Ovary (tissue), 9 donors: ENCODE measurements around the gene GUCA2A. TPM values are rescaled to one million over a fixed set of nuclear protein-coding genes. Genes with fewer than 3 reads are reported as not detected.

Source experiments
- DNase-seq, 5 donors: peaks; one replicate each; pipeline ENCODE4 v3.0.0-alpha.2; 2019 to 2020
- H3K27ac ChIP-seq, 2 donors: fragments of 200-600 bp; one replicate each; pipeline versions ENCODE4 v1.5.1 to v1.8.0; 2019 to 2022
- H3K27me3 ChIP-seq: fragments of 200-600 bp; one replicate; pipeline ENCODE4 v1.8.0; 2022
- H3K36me3 ChIP-seq: fragments of 200-600 bp; sonication (generic); one replicate; pipeline ENCODE4 v1.5.1; 2019
- H3K4me1 ChIP-seq: one replicate; pipeline ENCODE4 v1.8.1; 2013; ENCODE audit warnings: mild to moderate bottlenecking, moderate library complexity; ENCODE audit not compliant: insufficient read depth
- H3K4me3 ChIP-seq: fragments of 200-600 bp; sonication (generic); one replicate; pipeline ENCODE4 v1.5.1; 2017
- H3K9me3 ChIP-seq, 2 donors: fragments of 200-600 bp in 1 of 2; sonication (generic) in 1 of 2; one replicate each; pipeline versions ENCODE4 v1.5.1 to v1.8.1; 2013 to 2019; ENCODE audit warnings: mild to moderate bottlenecking in 1 of 2, moderate library complexity in 1 of 2
- CTCF ChIP-seq, 3 donors: fragments of 450-650 bp in 2 of 3; fragments of 200-600 bp in 1 of 3; IDR thresholded peaks; one replicate each; pipeline versions ENCODE4 v1.5.1 to v1.8.0; 2016 to 2022; ENCODE audit warnings: antibody characterized with exemption in 3 of 3, mild to moderate bottlenecking in 1 of 3
- EP300 ChIP-seq: sonication (generic); formaldehyde crosslinking; IDR thresholded peaks from one replicate; pipeline ENCODE4 v1.6.1; 2017; ENCODE audit warnings: antibody characterized with exemption
- POLR2A ChIP-seq: fragments of 450-650 bp; IDR thresholded peaks from one replicate; pipeline ENCODE4 v1.6.1; 2017; ENCODE audit warnings: antibody characterized with exemption, mild to moderate bottlenecking, moderate library complexity
- whole genome bisulfite sequencing, 3 donors: extraction: QIAGEN DNeasy Blood & Tissue Kit in 1 of 3; methylation state at CpG; one replicate each; pipeline versions ENCODE4 v1.1.5 to v1.1.7; 2013 to 2017; 5-methylcytosine and 5-hydroxymethylcytosine counted together
- intact Hi-C, 4 donors: fragments of 100-400 bp; cut with DNase I; formaldehyde crosslinking; loops; one replicate each; pipeline versions ENCODE4 v1.11.0 to v1.15.1; 2022 to 2023
- polyA plus RNA-seq, 2 donors: library from polyadenylated mRNA; stranded (reverse); fragments of 200-250 nt in 1 of 2; fragments of 350-450 nt in 1 of 2; fragmentation: Illumina TruSeq in 1 of 2; extraction: RNeasy Lipid Tissue Mini Kit (QIAGEN cat#74804) in 1 of 2; gene quantifications; one replicate each; pipeline ENCODE4 v1.2.3, GENCODE V29; 2013 to 2014
- total RNA-seq, 7 donors: library from RNA; depleted of rRNA in 2 of 7; stranded (reverse); fragments of >200 nt in 2 of 7; fragmentation: NEBNext Ultra II Directional in 3 of 7; extraction: Animal tissue kit (Norgen Biotek cat#: 25700) in 3 of 7; gene quantifications; one replicate each; pipeline versions ENCODE4 v1.1.0 to v1.2.4, GENCODE V29; 2016 to 2023
- donor health status: DM: no; HTN: no; CAD: no; lungs with moderate emphysema.
- donor health status: DM: no; HTN: no; CAD: no.
- donor health status: Bipolar disorder and iron deficiency.
- donor health status: DM: yes; HTN: yes; CAD: no.
- donor health status: DM: no; HTN: no; CAD: no.
- donor health status: DM: yes; HTN: yes; CAD: no.

GUCA2A gene
- total and polyA plus RNA-seq, 9 donors: 7.7 TPM; not detected in 8

- intact Hi-C loops: loop anchor here in 1 of 4 donors (10.0 kb wide), 1 partner anchor 935 kb away; no protein-coding TSS in a partner anchor
- no peak for TF ChIP-seq POLR2A
- no peak for TF ChIP-seq EP300
- no peak for TF ChIP-seq CTCF (IDR thresholded peaks at IDR 0.05)
- Histone ChIP-seq H3K36me3 (no peaks in the 10 kb centered on the region), H3K4me3 (no peak overlapping the region), H3K4me1 (no peaks in the 10 kb centered on the region), H3K27ac (no peak overlapping the region), H3K9me3 (no peaks in the 10 kb centered on the region), H3K27me3 (no peaks in the 10 kb centered on the region)
- no peak for DNase-seq
- 90 to 94% (median 93%) methylated on average over 2 of the region's 2 CpGs for WGBS, 3 donors
These were observed 24.4 kb downstream of the GUCA2A start for GRCh38 chr1:42140191-42140590.

DNA sequence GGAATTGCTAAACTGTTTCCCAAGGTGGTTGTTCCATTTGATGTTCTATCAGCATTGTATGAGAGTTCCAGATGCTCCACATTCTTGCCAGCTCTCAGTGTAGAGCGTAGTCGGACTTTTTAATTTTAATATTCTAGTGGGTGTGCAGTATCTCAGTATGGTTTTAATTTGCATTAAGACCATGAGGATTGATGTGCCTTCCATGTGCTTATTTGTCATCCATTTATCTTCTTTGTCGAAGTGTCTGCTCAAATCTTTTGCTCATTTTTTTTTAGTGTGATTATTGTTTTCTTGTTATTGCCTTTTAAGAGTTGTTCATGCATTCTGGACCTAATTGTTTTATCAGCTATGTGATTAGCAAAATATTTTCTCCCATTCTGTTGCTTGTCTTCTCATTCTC lies 25.1 kb downstream of the GUCA2A start:
- Histone ChIP-seq H3K4me3 (no peak overlapping the region), H3K36me3 (no peaks in the 10 kb centered on the region), H3K27ac (no peak overlapping the region), H3K4me1 (no peaks in the 10 kb centered on the region), H3K9me3 (no peaks in the 10 kb centered on the region), H3K27me3 (no peaks in the 10 kb centered on the region)
- intact Hi-C loops: no loop called here
- no peak for TF ChIP-seq CTCF (IDR thresholded peaks at IDR 0.05)
- no peak for TF ChIP-seq EP300
- TF ChIP-seq POLR2A: no peak
- 83 to 88% (median 87%) methylated on average over 3 of the region's 3 CpGs for WGBS, 3 donors
- no peak for DNase-seq

DNA sequence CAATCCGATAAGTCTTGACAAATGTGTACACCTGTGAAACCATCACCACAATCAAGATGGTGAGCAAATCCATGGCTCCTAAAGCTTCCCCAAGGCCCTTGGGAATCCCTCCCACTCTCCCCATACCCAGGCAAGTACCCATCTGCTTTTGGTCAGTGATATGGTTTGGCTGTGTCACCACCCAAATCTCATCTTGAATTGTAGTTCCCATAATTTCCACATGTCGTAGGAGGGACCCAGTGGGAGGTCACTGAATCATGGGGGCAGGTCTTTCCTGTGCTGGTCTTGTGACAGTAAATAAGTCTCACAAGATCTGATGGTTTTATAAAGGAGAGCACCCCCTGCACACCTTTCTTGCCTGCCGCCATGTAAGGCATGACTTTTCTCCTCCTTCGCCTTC lies 26.0 kb downstream of the GUCA2A start:
- H3K4me1 ChIP-seq: no peaks in the 10 kb centered on the region
- no peak for TF ChIP-seq CTCF (IDR thresholded peaks at IDR 0.05)
- no peak for TF ChIP-seq POLR2A
- TF ChIP-seq EP300: no peak
- 76 to 82% (median 77%) methylated on average over 4 of the region's 4 CpGs for WGBS, 3 donors
- no peak overlapping the region for H3K27ac ChIP-seq
- no peaks in the 10 kb centered on the region for H3K9me3 ChIP-seq
- DNase-seq: no peak
- H3K4me3 ChIP-seq: no peak overlapping the region
- H3K36me3 ChIP-seq: no peaks in the 10 kb centered on the region
- intact Hi-C loops: no loop called here
- H3K27me3 ChIP-seq: no peaks in the 10 kb centered on the region

DNA sequence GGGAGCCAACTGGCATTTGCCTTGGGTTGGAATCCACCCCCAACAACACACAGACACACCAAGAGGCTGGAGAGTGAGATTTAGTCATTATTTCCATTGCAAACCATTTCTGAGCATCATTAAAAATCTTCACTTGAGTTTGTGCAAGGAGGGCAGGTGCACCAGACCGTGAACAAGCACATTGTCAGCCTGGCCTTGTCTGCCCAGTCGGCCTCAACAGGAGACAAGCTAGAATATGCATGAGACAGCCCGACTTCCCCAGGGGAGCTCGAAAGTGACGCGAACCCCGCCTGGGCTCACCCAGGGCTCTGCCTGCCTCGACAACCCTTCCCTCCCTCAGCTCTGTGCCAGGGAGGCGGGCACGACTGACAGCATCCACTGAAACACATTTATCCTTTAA lies 26.8 kb downstream of the GUCA2A start:
- H3K27me3 ChIP-seq: no peaks in the 10 kb centered on the region
- H3K27ac ChIP-seq: no peak overlapping the region
- H3K9me3 ChIP-seq: no peaks in the 10 kb centered on the region
- intact Hi-C loops: no loop called here
- 70 to 73% (median 71%) methylated on average over 10 of the region's 10 CpGs for WGBS, 3 donors
- DNase-seq: no peak
- H3K4me3 ChIP-seq: no peak overlapping the region
- no peaks in the 10 kb centered on the region for H3K4me1 ChIP-seq
- H3K36me3 ChIP-seq: no peaks in the 10 kb centered on the region
- no peak for TF ChIP-seq POLR2A
- TF ChIP-seq CTCF (IDR thresholded peaks at IDR 0.05): no peak
- no peak for TF ChIP-seq EP300

- no peaks in the 10 kb centered on the region for H3K9me3 ChIP-seq
- H3K36me3 ChIP-seq: no peaks in the 10 kb centered on the region
- no peak overlapping the region for H3K4me3 ChIP-seq
- DNase-seq: no peak
- intact Hi-C loops: no loop called here
- no peak overlapping the region for H3K27ac ChIP-seq
- H3K4me1 ChIP-seq: no peaks in the 10 kb centered on the region
- TF ChIP-seq CTCF (IDR thresholded peaks at IDR 0.05) (no peak), POLR2A (no peak), EP300 (no peak)
- H3K27me3 ChIP-seq: no peaks in the 10 kb centered on the region
These were observed 28.1 kb downstream of the GUCA2A start for GRCh38 chr1:42136466-42136865.
